Spleen (tissue), 7 donors: ENCODE results near the gene LCOR.

ENCODE experiments used
- POLR2A ChIP-seq, 3 donors: fragments of 450-650 bp; IDR thresholded peaks; one replicate each; pipeline ENCODE4 v1.5.1; 2017; ENCODE audit warnings: antibody characterized with exemption in 3 of 3, mild to moderate bottlenecking in 1 of 3
- POLR2AphosphoS5 ChIP-seq, 3 donors: sonication (generic); formaldehyde crosslinking; IDR thresholded peaks; one replicate each; pipeline ENCODE4 v1.5.1; 2017; ENCODE audit warnings: antibody characterized with exemption in 3 of 3
- TF ChIP-seq, protein P1 (sequence below), 11 experiments: fragments of 200-600 bp in 7 of 11; fragments of 450-650 bp in 4 of 11; sonication (generic) in 4 of 11; IDR thresholded peaks in 8 of 11; conservative IDR thresholded peaks in 3 of 11; 1 replicate in 7 of 11; 2 replicates in 4 of 11; pipeline versions ENCODE4 v1.4.0 to v1.8.0; 2016 to 2021; ENCODE audit warnings: antibody characterized with exemption in 11 of 11, inconsistent platforms in 4 of 11, mild to moderate bottlenecking in 1 of 11
- donor health status: DM: no; HTN: no; CAD: no; lungs with moderate emphysema.
- donor health status: DM: no; HTN: no; CAD: no.
- donor health status: DM: no; HTN: no; CAD: no.

GRCh38 chr10:97012470-97012869 is 180.4 kb downstream of the LCOR start:
- TF ChIP-seq, protein P1, sequence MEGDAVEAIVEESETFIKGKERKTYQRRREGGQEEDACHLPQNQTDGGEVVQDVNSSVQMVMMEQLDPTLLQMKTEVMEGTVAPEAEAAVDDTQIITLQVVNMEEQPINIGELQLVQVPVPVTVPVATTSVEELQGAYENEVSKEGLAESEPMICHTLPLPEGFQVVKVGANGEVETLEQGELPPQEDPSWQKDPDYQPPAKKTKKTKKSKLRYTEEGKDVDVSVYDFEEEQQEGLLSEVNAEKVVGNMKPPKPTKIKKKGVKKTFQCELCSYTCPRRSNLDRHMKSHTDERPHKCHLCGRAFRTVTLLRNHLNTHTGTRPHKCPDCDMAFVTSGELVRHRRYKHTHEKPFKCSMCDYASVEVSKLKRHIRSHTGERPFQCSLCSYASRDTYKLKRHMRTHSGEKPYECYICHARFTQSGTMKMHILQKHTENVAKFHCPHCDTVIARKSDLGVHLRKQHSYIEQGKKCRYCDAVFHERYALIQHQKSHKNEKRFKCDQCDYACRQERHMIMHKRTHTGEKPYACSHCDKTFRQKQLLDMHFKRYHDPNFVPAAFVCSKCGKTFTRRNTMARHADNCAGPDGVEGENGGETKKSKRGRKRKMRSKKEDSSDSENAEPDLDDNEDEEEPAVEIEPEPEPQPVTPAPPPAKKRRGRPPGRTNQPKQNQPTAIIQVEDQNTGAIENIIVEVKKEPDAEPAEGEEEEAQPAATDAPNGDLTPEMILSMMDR (IDR thresholded peaks at IDR 0.05 in 8 of 11, conservative IDR thresholded peaks at IDR 0.05 in 3 of 11): no peak
- TF ChIP-seq POLR2A (IDR thresholded peaks at IDR 0.05) (no peak), POLR2AphosphoS5 (IDR thresholded peaks at IDR 0.05) (no peak)
